ENCODE results near the gene KRT35.

KRT35 gene

DNA sequence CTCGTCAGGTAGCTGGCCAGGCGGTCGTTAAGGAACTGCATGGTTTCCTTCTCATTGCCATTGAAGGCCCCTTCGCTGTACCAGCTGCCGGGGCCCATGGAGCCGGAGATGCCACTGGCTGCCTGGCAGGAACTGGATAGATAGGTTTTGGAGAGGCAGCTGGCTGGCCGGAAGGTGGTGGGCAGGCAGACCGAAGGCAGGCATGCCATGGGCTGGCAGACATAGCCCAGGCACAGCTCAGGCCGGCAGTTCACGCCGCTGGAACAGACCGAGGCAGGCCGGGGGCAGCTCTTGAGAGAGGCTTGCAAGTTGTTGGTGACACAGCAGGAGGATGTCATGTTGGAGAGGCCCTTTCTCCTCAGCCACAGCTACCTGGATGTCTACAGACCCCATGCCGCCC is 14.0 kb downstream of the KRT35 start, which contains the start of gene KRT32:
KRT32 (minus strand) TSS at position 399 of the 400 bp plus-strand sequence; CDS start at position 338, 61 bp downstream.
- Mint-ChIP-seq H3K27me3 (peaks cover 15% of the 10 kb centered on the region), H3K4me3 (no peak within 1 kb of the TSS), H3K36me3 (no peaks in the 10 kb centered on the region), H3K4me1 (no peaks in the 10 kb centered on the region), H3K27ac (no peak within 1 kb of the TSS), H3K9me3 (peaks cover 6% of the 10 kb centered on the region)
- CTCF ChIA-PET, result no interaction called here
- DNase-seq, result no peak

DNA sequence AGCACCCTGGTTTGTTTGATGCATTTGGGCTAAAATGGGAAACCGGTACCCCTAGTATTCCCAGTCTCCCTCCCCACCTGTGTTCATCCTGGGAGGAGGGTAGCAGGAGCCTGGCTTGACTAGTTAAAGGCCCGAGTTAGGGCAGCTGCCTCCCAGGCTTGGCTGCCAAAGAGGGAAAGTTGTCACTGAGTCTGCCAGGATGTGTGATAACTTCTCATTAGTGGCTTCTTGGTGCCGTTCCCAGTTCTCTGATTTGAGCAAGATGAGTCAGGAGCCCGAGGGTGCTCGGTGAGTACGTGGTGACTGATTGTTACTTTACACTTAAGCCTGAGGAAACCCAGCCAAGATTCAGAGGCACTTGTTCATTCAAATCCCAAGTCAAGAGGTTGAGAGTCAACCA is 16.3 kb downstream of the KRT35 start:
- no peaks in the 10 kb centered on the region for H3K36me3 Mint-ChIP-seq
- DNase-seq, result no peak
- H3K9me3 Mint-ChIP-seq, result peaks cover 6% of the 10 kb centered on the region
- no peaks in the 10 kb centered on the region for H3K4me1 Mint-ChIP-seq
- H3K27me3 Mint-ChIP-seq, result peaks cover 15% of the 10 kb centered on the region
- H3K4me3 Mint-ChIP-seq, result no peak overlapping the region
- no peak overlapping the region for H3K27ac Mint-ChIP-seq
- CTCF ChIA-PET, result no interaction called here

DNA sequence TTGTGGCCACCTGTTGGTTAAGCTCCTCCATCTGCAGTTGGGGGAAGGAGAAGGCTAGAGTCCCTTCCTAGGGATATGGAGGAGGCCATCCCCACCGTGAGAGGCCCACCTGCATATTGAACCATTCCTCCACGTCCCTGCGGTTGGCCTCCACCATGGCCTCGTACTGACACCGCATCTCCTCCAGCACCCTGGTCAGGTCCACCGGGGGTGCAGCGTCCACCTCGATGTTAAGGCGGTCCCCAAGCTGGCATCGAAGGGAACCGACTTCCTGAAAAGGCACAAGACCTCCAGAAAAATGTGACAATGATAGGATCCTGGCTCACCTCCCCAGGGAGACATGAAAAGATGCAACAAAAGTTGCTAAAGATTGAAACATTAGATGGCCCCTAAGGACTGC is 16.8 kb downstream of the KRT35 start:
- peaks cover 6% of the 10 kb centered on the region for H3K9me3 Mint-ChIP-seq
- H3K27ac Mint-ChIP-seq, result no peak overlapping the region
- no peaks in the 10 kb centered on the region for H3K4me1 Mint-ChIP-seq
- no peaks in the 10 kb centered on the region for H3K36me3 Mint-ChIP-seq
- CTCF ChIA-PET, result no interaction called here
- peaks cover 15% of the 10 kb centered on the region for H3K27me3 Mint-ChIP-seq
- no peak for DNase-seq
- H3K4me3 Mint-ChIP-seq, result no peak overlapping the region

DNA sequence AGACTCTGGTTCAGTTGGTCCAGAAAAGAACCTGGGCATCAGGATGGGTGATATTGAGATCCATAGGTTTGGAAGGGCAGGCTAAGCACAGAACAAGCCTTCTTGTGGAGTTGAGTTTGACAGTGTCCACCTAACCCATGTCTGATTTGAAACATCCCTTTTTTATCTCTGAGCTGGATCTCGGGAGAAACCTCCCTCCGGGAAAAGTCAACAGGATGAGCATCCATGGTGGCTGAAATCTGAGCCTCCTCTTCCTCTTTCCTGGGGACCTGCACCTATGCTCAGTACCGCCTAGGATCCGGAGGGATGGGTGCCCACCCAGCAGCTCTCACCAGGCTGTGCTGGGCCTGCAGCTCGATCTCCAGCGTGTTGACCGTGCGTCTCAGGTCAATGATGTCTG is 17.2 kb downstream of the KRT35 start:
- Mint-ChIP-seq H3K27ac (no peak overlapping the region), H3K36me3 (no peaks in the 10 kb centered on the region), H3K4me1 (no peaks in the 10 kb centered on the region), H3K9me3 (peaks cover 6% of the 10 kb centered on the region), H3K4me3 (no peak overlapping the region), H3K27me3 (peaks cover 15% of the 10 kb centered on the region)
- CTCF ChIA-PET, result no interaction called here
- DNase-seq, result no peak

DNA sequence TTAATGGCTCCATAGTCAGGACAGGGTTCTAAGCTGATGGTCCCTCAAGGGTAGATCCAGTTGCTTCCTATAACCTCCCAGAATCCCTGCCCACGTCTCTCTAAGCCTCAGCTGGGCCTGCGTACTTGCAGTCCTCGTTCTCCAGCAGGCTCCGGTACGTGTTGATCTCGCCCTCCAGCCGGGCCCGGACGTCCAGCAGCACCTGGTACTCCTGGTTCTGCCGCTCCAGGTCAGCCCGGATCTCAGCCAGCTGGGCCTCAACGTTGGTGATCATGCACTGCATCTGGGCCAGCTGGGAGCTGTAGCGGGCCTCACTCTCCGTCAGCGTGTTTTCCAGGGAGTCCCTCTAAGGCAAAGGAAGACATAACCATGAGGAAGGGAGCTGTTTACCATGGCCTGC is 18.2 kb downstream of the KRT35 start:
- H3K27me3 Mint-ChIP-seq, result peaks cover 15% of the 10 kb centered on the region
- H3K36me3 Mint-ChIP-seq, result no peaks in the 10 kb centered on the region
- no peaks in the 10 kb centered on the region for H3K4me1 Mint-ChIP-seq
- H3K4me3 Mint-ChIP-seq, result no peak overlapping the region
- H3K27ac Mint-ChIP-seq, result no peak overlapping the region
- CTCF ChIA-PET, result interaction anchor here (0.6 kb wide), 1 partner anchor 207 kb away, joined by 3 read pairs; no protein-coding TSS in a partner anchor
- peaks cover 1% of the 10 kb centered on the region for H3K9me3 Mint-ChIP-seq
- no peak for DNase-seq

DNA sequence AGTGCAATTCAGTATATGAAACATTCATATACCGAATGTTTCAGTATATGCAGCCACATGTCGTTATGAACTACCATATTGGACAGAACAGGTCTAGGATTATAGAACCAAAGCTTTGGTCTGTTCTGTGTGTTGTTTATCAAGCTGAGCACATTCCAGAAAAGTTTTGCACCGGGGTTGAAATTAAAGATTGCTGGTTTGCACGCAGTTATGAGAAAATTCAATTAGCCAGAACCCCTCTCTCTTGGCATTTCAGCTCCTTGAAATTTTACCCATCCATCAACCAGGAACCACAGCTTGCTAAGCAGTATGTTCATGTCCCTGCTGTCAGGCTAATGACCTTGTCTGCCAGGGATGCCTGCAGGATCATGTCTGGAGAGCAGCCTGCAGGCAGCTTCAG is 23.3 kb downstream of the KRT35 start:
- CTCF ChIA-PET, result no interaction called here
- Mint-ChIP-seq H3K4me1 (no peaks in the 10 kb centered on the region), H3K36me3 (no peaks in the 10 kb centered on the region), H3K9me3 (no peaks in the 10 kb centered on the region), H3K27ac (no peak overlapping the region), H3K27me3 (peaks cover 20% of the 10 kb centered on the region), H3K4me3 (no peak overlapping the region)
- no peak for DNase-seq

DNA sequence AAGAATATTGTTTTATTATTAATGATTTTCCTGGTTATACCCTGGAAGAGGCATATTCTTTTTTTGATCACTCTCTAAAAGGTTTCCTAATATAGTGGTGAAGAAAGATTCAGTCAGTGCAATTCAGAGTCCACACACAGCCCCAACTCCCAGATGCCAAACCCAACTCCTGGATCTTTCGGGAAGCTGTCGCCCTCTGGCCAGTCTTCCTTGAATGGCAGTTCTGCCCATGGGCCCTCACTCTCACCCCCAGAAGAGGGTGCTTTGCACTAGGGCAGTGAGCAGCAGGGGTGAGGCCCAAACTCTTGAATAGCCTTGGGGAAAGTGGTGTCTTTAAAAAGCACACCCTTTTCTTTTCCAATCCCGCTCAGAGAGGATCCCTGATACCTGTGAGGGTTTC is 24.7 kb downstream of the KRT35 start:
- no peaks in the 10 kb centered on the region for H3K36me3 Mint-ChIP-seq
- no peaks in the 10 kb centered on the region for H3K9me3 Mint-ChIP-seq
- no peaks in the 10 kb centered on the region for H3K4me1 Mint-ChIP-seq
- peaks cover 24% of the 10 kb centered on the region for H3K27me3 Mint-ChIP-seq
- no peak overlapping the region for H3K4me3 Mint-ChIP-seq
- CTCF ChIA-PET, result no interaction called here
- DNase-seq, result no peak
- H3K27ac Mint-ChIP-seq, result no peak overlapping the region

DNA sequence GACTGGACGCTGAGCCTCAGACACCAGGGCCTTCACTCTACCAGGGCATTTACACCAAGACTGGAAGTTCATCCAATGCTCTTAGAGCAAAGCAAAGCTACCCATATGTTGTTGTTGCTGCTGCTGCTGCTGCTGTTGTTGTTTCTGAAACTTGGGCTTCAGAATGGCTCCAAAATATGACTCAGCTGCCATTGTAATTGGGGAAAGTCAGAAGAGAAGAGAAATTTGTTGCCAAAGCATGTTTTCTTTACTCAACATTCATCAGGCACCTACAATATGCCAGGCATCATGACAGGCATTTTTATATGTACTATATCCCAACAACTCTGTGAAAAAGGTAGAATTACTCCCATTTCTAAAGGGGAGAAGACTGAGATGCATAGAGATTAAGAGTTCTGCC is 25.7 kb downstream of the KRT35 start:
- no peaks in the 10 kb centered on the region for H3K9me3 Mint-ChIP-seq
- DNase-seq, result no peak
- CTCF ChIA-PET, result no interaction called here
- H3K4me1 Mint-ChIP-seq, result no peaks in the 10 kb centered on the region
- H3K27ac Mint-ChIP-seq, result no peak overlapping the region
- H3K36me3 Mint-ChIP-seq, result no peaks in the 10 kb centered on the region
- H3K27me3 Mint-ChIP-seq, result peaks cover 30% of the 10 kb centered on the region
- no peak overlapping the region for H3K4me3 Mint-ChIP-seq

DNA sequence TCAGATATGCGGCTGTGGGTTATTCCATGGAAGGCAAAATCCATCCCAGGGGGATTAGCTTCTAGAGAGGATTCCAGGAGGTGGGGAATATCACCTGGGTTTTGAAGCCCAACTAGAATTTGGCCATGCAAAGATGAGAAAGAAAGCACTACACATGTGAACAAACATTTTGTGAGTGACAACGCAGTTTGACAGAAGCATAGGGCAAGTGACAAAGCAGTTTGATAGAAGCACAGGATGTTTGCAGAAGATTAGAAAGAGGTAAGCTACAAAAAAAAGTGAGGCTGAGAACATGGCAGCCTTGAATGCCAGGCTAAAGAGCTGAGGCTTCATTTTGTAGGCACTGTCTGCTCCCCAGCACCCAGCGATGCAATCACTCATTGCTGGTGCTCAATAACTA is 27.9 kb downstream of the KRT35 start:
- CTCF ChIA-PET, result no interaction called here
- Mint-ChIP-seq H3K36me3 (no peaks in the 10 kb centered on the region), H3K9me3 (no peaks in the 10 kb centered on the region), H3K27me3 (peaks cover 45% of the 10 kb centered on the region), H3K4me1 (no peaks in the 10 kb centered on the region), H3K4me3 (no peak overlapping the region), H3K27ac (no peak overlapping the region)
- DNase-seq, result no peak

DNA sequence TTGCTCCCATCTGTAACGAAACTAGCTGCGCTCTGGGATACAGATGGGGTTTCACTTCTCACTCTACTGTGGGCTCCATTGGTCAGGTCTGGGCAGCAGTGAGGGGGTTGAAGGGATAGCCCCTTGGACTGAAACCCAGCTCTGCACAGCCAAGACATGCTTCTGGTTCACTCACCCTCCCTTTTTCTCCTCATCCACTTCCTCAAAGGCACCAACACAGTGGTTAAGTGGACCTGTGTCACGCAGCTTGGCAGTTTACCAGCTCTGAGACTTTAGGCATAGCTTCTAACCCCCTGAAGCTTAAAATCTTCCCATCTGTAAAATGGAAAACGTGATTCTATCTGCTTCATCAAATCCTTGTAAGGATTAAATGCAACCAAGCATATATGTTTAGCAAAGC is 28.7 kb downstream of the KRT35 start:
- CTCF ChIA-PET, result no interaction called here
- H3K4me1 Mint-ChIP-seq, result no peaks in the 10 kb centered on the region
- H3K27me3 Mint-ChIP-seq, result peaks cover 45% of the 10 kb centered on the region
- DNase-seq, result no peak
- no peak overlapping the region for H3K27ac Mint-ChIP-seq
- no peaks in the 10 kb centered on the region for H3K9me3 Mint-ChIP-seq
- H3K4me3 Mint-ChIP-seq, result no peak overlapping the region
- H3K36me3 Mint-ChIP-seq, result no peaks in the 10 kb centered on the region

DNA sequence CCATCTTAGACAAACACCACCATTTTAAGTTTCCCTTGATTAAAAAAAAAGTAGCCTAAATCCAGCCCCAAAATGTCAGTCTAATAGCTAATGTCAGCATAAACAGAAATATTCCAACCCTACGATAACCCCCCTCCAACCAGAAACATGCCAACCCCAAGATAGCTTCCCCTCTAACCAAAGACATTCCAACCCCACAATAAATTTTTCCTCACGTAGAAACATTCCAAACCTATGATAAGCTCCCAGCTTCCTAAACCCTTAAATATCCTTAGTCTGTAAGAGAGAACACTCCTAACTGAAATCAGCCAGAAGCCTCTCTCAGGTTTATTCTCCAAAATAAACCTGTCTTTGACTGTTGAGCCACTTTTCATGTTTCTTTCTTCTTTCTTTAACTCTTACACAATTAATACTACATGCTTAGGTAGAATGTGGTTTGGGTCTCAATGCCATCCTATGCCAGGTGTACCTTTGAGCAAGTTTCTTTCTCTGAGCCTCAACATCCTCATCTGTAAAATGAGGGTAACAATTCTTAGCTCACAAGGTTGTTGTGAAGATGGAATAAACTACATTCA is 29.7 kb downstream of the KRT35 start:
- no peaks in the 10 kb centered on the region for H3K4me1 Mint-ChIP-seq
- no peak overlapping the region for H3K27ac Mint-ChIP-seq
- no peak overlapping the region for H3K4me3 Mint-ChIP-seq
- H3K9me3 Mint-ChIP-seq, result no peaks in the 10 kb centered on the region
- peaks cover 39% of the 10 kb centered on the region for H3K27me3 Mint-ChIP-seq
- CTCF ChIA-PET, result no interaction called here
- no peaks in the 10 kb centered on the region for H3K36me3 Mint-ChIP-seq
- DNase-seq, result no peak

DNA sequence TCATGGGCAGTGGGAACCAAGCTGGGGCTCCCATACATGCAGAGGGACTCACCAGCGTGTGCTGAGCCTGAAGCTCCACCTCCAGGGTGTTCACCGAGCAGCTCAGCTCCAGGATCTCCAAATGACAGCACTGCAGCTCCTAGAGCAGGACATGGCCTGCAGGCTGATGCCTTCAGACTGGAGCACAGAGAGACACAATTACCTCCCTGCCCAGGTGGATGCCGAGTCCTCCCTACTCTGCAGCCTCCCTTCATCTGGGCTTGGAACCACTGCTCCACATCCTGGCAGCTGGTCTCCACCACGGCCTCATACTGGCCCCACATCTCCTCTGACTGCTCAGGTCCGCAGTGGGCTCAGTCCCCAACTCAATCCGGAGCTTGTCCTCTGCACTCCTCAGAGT is 31.9 kb downstream of the KRT35 start:
- Mint-ChIP-seq H3K36me3 (no peaks in the 10 kb centered on the region), H3K27ac (no peak overlapping the region)

DNA sequence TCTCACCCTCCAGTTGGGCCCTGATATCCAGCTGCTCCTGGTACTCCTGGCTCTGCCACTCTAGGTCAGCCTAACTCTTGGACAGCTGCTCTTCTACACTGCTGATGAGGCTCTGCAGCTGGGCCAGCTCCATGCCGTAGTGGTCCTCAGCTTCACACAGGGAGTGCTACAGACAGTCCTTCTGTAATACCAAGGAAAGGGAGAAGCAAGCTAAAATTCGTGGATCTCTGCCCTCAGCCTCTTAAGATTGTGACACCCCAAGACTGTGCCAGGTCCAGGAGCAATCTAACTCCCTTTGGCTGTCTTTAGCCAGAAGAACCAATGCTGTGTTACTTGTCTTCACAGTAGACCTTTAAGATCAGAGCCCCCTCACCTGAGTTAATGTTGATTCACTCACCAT is 32.4 kb downstream of the KRT35 start:
- DNase-seq, result no peak
- H3K4me1 Mint-ChIP-seq, result no peaks in the 10 kb centered on the region
- H3K27me3 Mint-ChIP-seq, result peaks cover 43% of the 10 kb centered on the region
- CTCF ChIA-PET, result no interaction called here
- no peaks in the 10 kb centered on the region for H3K36me3 Mint-ChIP-seq
- H3K27ac Mint-ChIP-seq, result no peak overlapping the region
- H3K4me3 Mint-ChIP-seq, result no peak overlapping the region
- no peaks in the 10 kb centered on the region for H3K9me3 Mint-ChIP-seq

More for the DNA sequence above, 31.9 kb downstream of the KRT35 start:
- peaks cover 46% of the 10 kb centered on the region for H3K27me3 Mint-ChIP-seq
- CTCF ChIA-PET, result no interaction called here
- no peak overlapping the region for H3K4me3 Mint-ChIP-seq
- DNase-seq, result no peak
- H3K4me1 Mint-ChIP-seq, result no peaks in the 10 kb centered on the region
- H3K9me3 Mint-ChIP-seq, result no peaks in the 10 kb centered on the region

DNA sequence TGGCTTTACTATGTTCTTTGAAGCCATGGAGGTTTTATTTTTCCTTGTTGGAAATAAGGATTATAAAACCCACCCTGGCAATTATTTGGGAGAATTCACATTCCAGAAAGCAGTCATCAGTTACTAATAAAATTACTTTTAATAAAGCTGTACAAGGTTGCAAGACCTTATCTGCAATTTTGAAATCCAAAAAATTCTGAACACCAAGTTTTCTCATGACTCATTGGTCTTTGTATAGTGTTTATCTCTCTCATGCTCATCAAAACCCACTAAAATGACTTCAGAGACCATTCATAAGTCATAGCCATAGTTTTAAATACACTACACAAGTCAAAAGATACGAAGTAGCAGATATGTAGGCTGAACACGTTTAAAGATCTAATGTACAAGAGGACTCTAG is 34.1 kb downstream of the KRT35 start:
- Mint-ChIP-seq H3K27ac (no peak overlapping the region), H3K36me3 (no peaks in the 10 kb centered on the region), H3K27me3 (peaks cover 38% of the 10 kb centered on the region), H3K9me3 (no peaks in the 10 kb centered on the region), H3K4me3 (no peak overlapping the region), H3K4me1 (no peaks in the 10 kb centered on the region)
- CTCF ChIA-PET, result no interaction called here
- no peak for DNase-seq

DNA sequence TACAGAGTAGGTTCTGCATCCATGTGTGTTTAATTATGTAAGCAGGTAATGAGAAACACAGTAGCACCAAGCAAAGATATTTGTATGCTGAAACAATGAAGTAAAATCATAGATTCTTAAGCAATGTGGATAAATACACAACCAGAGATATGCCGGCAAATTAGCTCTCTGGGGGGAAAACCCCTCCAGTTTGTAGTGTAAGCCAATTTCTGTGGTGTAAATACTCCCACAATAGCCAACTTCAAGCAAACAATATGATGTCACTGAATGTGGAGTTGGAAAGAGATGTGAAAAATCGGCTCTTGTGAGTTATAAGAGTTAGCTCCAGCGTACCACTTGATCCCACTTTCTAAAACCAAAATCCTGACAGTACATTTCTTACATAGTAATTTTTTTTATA is 36.3 kb downstream of the KRT35 start:
- CTCF ChIA-PET, result no interaction called here

DNA sequence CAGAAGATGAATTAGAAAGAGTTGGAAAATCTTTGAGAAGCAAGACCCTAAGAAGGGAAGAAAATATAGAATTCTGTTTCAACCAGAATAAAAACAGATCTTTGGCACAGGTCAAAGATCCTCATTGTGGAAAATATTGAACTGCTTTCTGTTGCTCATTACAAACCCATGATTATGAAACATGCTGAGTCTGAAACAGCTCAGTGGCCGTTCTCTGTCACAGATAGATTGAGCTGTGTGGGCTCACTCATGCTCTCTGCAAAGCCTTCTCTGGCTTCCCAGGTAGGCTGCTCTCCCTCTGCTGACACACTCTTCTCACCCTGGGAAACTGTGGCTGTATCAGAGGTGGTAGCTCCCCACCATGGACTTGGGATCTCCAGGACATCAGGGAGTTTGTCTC is 36.8 kb downstream of the KRT35 start:
- H3K9me3 Mint-ChIP-seq, result no peaks in the 10 kb centered on the region
- peaks cover 35% of the 10 kb centered on the region for H3K27me3 Mint-ChIP-seq

More for the DNA sequence above, 36.3 kb downstream of the KRT35 start:
- no peak for DNase-seq
- no peak overlapping the region for H3K27ac Mint-ChIP-seq
- H3K36me3 Mint-ChIP-seq, result no peaks in the 10 kb centered on the region
- H3K27me3 Mint-ChIP-seq, result peaks cover 36% of the 10 kb centered on the region
- H3K4me3 Mint-ChIP-seq, result no peak overlapping the region
- H3K9me3 Mint-ChIP-seq, result no peaks in the 10 kb centered on the region
- H3K4me1 Mint-ChIP-seq, result no peaks in the 10 kb centered on the region

More for the DNA sequence above, 36.8 kb downstream of the KRT35 start:
- Mint-ChIP-seq H3K4me1 (no peaks in the 10 kb centered on the region), H3K27ac (no peak overlapping the region), H3K36me3 (no peaks in the 10 kb centered on the region), H3K4me3 (no peak overlapping the region)
- CTCF ChIA-PET, result no interaction called here
- DNase-seq, result no peak
